SK-N-MC (cell line): Measurements from ENCODE around the gene ZNF346.

Experiments
- EZH2 ChIP-seq: fragments of 200-600 bp; sonication (generic); IDR thresholded peaks from one replicate; pipeline ENCODE4 v1.6.1; 2017; ENCODE audit warnings: antibody characterized with exemption
- FOXP2 ChIP-seq: optimal IDR thresholded peaks from 2 replicates; pipeline ENCODE3; 2011; ENCODE audit warnings: mild to moderate bottlenecking, moderate library complexity; ENCODE audit not compliant: insufficient read depth; ENCODE audit errors: extremely low read length, control extremely low read depth
- POLR2AphosphoS5 ChIP-seq: IDR thresholded peaks from 2 replicates; pipeline ENCODE4 v1.6.1; 2012; ENCODE audit warnings: mild to moderate bottlenecking, low read depth, low read length, borderline replicate concordance

DNA sequence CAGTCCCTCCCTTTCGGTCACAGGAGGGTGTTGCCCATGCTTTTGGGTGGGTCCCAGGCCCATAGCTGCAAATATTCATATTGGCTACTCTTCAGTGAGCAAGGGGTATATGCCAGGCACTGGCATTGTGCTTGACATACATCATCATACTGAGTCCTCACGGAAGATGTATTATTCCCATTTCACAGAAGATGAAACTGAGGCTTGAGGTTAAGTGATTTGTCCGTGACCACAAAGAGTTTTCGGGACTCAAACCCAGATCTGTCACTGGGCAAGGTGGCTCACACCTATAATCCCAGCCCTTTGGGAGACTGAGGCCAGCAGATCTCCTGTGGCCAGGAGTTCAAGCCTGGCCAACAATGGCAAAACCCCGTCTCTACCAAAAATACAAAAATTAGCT, 57.8 kb downstream of the ZNF346 start:
- TF ChIP-seq EZH2, result no peak
- no peak for TF ChIP-seq POLR2AphosphoS5
- no peak for TF ChIP-seq FOXP2
